Measurements from ENCODE around the gene TRIM25. TPM values are rescaled to one million over a fixed set of nuclear protein-coding genes. Genes with fewer than 3 reads are reported as not detected.

TRIM25 gene
- total RNA-seq, 1 experiment from 2014 or later: 32.5 TPM

DNA sequence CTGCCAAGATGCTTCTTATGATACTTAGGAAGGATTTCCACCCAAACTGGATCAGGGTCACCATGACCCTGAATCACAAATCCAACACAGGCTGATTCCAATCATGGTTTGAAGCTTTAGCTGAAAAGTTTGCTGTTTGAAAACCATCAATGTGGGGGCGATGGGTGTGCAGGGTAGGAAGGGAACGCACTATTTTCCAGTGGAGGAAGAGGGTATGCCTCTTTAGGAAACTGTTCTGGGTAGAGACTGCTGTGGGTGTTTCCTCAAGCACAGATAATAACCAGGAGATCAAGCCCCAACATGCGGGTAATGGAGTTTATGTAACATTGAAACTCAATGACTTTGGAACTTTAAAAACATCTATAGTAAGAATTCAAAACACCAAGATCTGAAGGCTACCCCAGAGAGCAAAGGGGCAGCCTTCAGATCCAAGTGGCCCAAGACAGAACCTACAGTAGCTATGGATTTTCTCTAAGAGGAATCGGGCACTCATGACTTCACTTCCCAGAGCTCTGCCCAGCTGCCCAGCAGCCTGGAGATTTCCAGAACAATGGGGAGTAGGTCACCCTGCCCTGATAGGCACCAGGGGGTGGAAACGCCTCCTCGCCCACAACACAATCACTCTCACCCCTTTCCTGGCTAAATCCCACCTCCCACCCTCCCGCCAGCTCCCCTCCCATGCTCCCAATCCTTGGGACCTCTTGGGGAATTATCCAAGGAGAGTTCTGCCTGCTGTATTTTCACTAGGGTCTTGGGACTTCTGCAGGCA lies 22.8 kb downstream of the TRIM25 start:
- H3K36me3 Mint-ChIP-seq (ENCODE audit: insufficient read depth in 1 of 3, low read depth in 3 of 3): peaks cover 50 to 88% (median 56%) of the 10 kb centered on the region in 3 experiments

More for the DNA sequence above, 22.8 kb downstream of the TRIM25 start:
- Histone ChIP-seq H3K4me1 (ENCODE audit: insufficient read depth, low read length) (no peaks in the 10 kb centered on the region), H3K79me1 (ENCODE audit: insufficient read depth, low read depth, low read length, poor library complexity, severe bottlenecking) (no peaks in the 10 kb centered on the region), H3K79me2 (ENCODE audit: insufficient read depth, low read length) (no peaks in the 10 kb centered on the region), H3K14ac (ENCODE audit: insufficient read depth, low read length) (no peak overlapping the region), H3K4me2 (ENCODE audit: insufficient read depth, insufficient read length, low read length) (no peak overlapping the region), H3K23ac (ENCODE audit: insufficient read length, low read depth, low read length) (no peak overlapping the region), H3K9ac (ENCODE audit: extremely low read depth, insufficient read length, low read length) (no peak overlapping the region), H2BK20ac (ENCODE audit: low read depth, low read length, poor library complexity, severe bottlenecking) (no peak overlapping the region), H3K56ac (ENCODE audit: insufficient read length, low read depth, low read length) (no peak overlapping the region), H4K8ac (replicated peaks; ENCODE audit: insufficient read length, low read depth, low read length) (no peak overlapping the region), H4K5ac (ENCODE audit: insufficient read length, low read depth, low read length) (no peak overlapping the region), H2AK5ac (ENCODE audit: insufficient read length, low read length) (no peak overlapping the region), H2BK12ac (ENCODE audit: insufficient read length, low read depth, low read length) (no peak overlapping the region), H3K27ac (ENCODE audit: insufficient read length, low read depth, low read length) (no peak overlapping the region), H4K91ac (ENCODE audit: insufficient read length, low read depth, low read length) (no peak overlapping the region), H2BK120ac (ENCODE audit: low read depth, low read length, poor library complexity, severe bottlenecking) (no peak overlapping the region), H2BK5ac (ENCODE audit: insufficient read length, low read length) (no peak overlapping the region), H3K18ac (ENCODE audit: insufficient read length, low read depth, low read length) (no peak overlapping the region), H3K9me3 (ENCODE audit: control insufficient read depth, low read depth, low read length) (peaks cover 12% of the 10 kb centered on the region), H3K23me2 (ENCODE audit: insufficient read length, low read depth, low read length, poor library complexity, severe bottlenecking) (no peaks in the 10 kb centered on the region), H3K27me3 (ENCODE audit: insufficient read depth, low read length) (no peaks in the 10 kb centered on the region), H2BK15ac (ENCODE audit: low read depth, low read length) (no peak overlapping the region), H2AFZ (ENCODE audit: low read length) (no peak overlapping the region), H4K20me1 (ENCODE audit: control insufficient read depth, insufficient read depth, insufficient read length) (no peaks in the 10 kb centered on the region), H3T11ph (ENCODE audit: low read length) (no peak overlapping the region), H3K4ac (ENCODE audit: low read depth, low read length) (no peak overlapping the region)
- no peak overlapping the region for H3K4me3 Mint-ChIP-seq
- H3K27me3 Mint-ChIP-seq (ENCODE audit: low read depth): no peaks in the 10 kb centered on the region
- TF ChIP-seq, protein P1, sequence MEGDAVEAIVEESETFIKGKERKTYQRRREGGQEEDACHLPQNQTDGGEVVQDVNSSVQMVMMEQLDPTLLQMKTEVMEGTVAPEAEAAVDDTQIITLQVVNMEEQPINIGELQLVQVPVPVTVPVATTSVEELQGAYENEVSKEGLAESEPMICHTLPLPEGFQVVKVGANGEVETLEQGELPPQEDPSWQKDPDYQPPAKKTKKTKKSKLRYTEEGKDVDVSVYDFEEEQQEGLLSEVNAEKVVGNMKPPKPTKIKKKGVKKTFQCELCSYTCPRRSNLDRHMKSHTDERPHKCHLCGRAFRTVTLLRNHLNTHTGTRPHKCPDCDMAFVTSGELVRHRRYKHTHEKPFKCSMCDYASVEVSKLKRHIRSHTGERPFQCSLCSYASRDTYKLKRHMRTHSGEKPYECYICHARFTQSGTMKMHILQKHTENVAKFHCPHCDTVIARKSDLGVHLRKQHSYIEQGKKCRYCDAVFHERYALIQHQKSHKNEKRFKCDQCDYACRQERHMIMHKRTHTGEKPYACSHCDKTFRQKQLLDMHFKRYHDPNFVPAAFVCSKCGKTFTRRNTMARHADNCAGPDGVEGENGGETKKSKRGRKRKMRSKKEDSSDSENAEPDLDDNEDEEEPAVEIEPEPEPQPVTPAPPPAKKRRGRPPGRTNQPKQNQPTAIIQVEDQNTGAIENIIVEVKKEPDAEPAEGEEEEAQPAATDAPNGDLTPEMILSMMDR (conservative IDR thresholded peaks at IDR 0.05): no peak
- H3K9me3 Mint-ChIP-seq: peaks cover 17 to 25% of the 10 kb centered on the region in 2 experiments
- DNase-seq: no peak
- no CpG with 5 or more reads among the region's 7 CpGs for WGBS (ENCODE audit: extremely low coverage, insufficient read length, low lambda C conversion rate)
- H3K27ac Mint-ChIP-seq: peak overlapping the region in 1 of 3 experiments; percentile 37; a peak in 1 of 7 replicates
- H3K4me1 Mint-ChIP-seq: peaks cover 16 to 25% of the 10 kb centered on the region in 2 experiments

All from H9 (cell line).